Measurements from ENCODE around the gene TMEM132D. TPM values are rescaled to one million over a fixed set of nuclear protein-coding genes. Genes with fewer than 3 reads are reported as not detected.

TMEM132D gene
- total RNA-seq, 1 donor from 2014 or later: 0.20 TPM

DNA sequence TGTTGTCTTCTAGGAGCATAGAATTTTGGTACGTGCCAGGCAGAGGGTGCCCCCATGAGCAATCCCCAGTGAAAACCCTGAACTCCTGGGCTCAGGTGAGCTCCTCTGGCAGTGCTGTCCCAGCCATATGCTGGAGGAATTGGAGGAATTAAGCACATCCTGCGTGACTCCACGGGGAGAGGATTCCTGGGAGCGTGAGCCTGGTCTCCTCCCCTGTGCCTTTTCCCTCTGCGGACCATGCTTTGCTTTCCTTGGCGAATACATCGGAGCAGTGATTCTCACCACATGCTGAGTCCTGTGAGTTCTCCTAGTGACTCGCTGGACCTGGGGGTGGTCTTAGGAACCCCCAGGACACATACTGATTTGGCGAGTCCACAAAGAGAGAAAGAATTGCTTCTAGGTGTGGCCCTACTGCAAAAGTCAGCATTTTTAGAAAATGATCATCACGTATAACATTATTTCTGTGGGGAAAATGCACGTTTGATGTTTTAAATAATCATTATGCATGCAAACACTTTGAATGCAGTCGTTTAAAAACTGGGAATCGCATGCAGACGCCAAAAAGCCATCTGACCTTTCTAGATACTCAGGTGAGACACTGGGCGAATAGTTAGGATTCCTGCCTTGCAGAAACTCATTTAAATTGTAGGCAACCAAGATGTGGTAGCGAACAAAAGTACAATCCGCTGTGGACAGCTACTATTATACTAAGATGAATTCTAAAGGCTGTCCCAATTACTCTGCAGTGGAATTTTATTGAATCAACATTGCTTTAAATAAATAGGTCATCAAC, 370.9 kb downstream of the TMEM132D start:
- no peak for DNase-seq

DNA sequence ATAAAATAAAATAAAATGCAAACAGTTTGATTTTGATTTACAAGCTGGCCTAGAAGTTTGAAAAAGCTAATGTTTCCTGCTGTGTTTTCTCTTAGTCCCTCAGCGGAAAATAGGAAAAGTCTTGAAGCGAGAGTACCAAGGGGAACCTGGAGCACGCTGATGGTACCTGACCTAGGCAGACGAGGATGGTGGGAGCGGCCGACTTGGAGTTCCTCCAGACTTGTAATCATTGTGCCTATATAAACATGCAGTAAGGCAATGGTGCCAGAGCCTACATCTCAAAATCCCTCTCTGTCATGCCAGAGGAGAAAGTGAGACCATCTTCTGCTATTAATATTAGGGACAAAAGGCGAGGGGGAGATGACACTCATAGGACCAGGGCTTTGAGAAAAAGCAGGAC, 371.7 kb downstream of the TMEM132D start:
- DNase-seq: no peak

DNA sequence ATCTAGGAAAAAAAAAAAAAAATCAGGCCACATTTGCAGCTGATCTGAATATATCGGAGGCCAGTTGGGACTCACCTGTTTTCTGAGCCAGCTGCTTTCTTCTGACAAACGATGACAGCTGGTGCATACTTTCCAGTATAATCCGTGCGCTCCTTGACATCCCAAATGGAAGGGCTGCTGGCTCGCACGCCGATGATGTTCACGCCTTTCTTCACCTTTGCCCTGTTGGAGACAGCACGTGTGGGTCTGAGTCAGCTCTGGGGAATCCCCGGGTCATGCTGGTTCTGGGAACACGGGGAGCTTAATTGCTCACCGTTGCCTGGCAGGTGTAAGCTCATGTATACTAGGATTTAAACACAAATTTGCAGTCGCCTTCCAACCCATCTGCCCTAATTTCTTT, 372.8 kb downstream of the TMEM132D start:
- no peak for DNase-seq

DNA sequence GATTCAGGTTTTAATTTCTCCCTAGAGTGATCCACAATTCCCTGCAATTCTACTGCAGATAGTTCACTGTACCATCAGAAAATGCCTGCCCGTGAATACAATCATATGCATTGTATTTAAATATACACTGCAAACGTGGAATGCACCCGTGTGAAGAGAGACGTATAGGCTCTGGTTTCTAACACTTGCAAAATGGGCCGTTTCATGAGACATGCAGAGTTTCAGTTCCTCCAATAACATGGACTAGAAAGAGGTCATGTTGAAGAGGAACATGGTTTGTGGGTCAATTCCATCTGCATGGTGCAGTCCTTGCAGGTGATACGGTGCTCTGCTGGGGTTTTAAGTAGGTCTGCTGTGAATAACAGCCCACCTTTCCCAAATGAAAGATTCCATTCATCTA, 373.3 kb downstream of the TMEM132D start:
- DNase-seq: no peak

DNA sequence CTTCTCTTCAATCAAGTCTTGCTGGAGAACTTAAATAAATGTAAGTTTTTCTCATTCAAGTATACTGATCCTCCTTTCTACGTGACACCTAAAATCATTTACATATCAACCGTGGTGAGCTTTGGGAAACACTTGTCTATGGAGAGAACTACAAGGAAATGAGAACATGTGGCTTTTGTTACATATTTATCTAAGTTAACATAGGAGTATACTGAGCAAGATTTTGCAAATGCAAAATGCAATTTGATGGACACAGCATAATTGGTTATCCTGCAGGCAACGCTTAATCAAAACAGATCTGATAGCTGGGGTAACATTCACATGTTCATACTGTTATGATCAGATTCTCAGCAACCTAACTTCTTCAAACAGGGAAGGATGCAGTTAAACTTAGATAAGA, 376.3 kb downstream of the TMEM132D start:
- DNase-seq: no peak

DNA sequence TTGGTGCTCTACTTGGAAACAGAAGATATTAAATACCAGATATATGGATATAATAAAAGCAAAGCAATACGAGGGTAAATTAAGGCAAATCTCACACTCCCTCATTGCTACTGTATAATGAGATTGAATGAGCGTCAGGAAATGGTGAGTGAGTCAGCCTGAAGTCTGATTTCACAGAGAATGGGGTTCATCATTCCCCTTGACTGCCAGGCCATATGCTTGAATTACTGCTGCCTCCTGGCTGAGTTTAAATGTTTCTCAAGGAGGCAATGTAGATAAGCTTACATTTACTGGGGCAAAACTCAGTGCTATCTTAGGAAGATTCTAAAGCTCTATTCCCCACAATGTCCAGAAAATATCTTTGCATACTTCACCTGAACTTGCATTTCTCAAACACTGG, 380.2 kb downstream of the TMEM132D start:
- no peak for DNase-seq

DNA sequence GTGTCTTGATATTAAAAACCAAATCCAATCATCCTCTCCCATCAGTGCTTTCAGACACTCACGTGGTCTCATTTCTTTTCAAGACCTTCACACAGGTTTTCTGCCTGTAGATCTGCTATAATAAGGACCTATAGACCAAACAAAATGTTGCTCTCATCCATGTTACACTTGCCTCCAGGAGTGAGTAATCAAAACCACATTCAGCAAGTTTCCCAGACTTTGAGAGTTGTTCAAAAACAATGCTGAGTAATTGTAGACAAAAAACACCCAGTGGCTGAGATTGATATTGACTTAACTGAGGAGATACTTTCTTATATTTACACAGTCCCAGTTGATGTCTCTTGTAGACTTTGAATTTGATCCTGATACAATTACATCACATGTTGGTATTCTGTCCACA, 383.1 kb downstream of the TMEM132D start:
- no peak for DNase-seq

DNA sequence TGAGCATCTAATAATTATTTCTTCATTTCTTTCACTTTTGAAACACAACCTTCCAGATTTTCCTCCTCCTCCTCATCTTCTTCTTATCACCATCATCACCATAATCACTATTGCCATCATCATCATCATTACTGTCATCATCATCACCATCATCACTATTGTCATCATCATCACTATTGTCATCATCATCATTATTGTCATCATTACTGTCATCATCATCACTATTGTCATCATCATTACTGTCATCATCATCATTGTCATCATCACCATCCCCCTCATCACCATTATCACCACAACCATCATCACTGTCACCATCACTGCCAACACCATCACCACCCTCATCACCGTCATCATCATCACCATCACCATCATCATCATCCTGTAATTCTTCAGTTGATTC, 400.0 kb downstream of the TMEM132D start:
- no peak for DNase-seq

DNA sequence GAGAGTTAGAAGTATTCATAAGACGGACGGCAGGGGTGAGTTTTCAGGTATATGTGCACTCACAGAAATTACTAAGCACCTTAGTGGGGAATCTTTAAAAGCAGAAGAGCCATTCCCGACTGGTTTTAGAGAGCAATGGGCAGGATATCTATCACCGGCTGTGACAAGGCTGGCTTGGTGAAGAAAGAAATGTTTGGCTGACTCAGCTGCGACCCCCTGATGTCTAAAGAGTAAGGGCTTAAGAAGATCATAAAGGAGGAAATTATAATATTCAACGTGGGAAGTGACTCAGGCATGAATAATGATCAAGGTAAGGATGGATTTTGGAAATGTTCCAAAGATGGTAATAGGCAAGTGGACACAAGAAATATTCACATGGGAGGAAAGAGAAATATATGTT, 407.6 kb downstream of the TMEM132D start:
- no peak for DNase-seq

DNA sequence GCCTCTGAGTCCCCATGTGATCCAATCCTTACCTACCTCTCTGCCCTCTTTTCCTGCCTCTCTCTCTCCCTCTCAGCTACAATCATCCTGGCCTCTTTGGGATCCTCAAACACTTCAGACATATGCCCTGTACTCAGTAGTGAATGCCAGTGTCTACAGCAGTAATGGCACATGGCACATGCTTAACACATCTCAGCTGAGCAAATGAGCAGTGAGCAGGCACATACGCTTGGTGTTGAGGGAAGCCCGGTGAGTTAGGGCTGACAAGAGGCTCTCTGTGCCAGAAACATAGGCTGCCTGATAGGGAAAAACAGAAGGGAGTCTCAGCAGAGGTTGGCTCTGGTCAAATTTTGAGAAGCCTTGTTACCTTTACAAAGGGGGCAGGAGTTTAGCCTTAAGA, 409.1 kb downstream of the TMEM132D start:
- no peak for DNase-seq

DNA sequence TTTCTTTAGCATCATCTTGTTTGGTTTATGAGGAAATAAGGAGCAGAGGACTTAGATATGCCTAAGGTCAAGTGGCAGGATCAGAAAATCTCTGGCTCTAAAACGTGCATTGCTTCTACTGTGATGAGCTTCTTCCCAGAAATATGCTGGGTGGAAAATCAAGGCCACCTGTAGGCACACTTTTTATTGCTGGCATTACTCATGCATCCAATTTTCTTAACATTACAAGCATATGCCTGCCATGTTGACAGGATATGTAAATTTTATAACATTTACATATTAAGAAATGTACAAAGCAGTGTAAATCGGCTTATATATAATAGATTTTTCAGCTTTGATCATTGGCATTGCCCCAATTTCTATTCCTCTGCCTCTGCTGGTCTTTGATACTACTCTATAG, 409.6 kb downstream of the TMEM132D start:
- no peak for DNase-seq

DNA sequence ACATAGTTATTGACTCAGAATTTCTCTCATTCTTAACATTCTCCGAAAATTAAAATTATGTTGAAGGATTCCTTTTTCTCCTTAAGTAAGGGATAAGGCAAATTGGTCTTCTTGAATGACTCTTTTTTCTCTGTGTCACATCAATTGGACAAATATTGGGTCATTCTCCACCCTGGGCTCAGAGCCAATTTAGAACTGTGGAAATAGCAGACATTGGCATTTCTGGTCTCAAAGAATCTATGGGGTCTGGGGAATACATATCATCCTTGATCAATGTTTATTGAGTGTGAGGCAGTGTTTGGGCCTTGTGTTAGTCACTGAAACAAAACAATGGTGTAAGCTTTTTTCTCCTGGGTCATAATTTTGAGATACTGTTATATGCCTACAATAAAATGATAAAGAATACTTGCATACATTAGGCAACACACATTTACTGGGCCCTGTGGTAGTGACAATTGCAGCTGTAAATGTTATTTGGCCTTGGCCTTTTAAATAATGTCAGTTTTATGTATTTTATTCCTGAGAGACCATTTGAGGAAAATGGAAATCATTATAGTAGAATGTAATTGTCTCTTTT, 414.6 kb downstream of the TMEM132D start:
- no peak for DNase-seq

DNA sequence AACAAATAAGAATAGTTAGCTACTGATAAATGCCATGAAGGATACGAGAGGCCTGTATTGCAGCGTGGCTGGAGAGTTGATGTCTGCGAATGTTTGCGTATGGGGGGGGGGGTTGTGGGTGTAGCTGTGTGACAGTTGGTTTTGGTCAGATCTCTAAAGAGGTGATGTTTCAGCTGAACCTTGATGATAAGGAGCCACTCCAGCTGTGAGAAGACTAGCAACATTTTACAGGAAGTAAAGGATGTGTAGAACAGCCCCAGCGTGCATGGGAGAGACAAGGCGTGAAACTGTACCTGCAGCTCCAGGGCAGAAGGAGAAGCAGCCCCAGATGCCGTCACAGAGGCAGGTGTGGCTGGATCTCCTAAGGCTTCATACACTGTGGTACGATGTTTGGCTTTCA, 416.9 kb downstream of the TMEM132D start:
- no peak for DNase-seq

DNA sequence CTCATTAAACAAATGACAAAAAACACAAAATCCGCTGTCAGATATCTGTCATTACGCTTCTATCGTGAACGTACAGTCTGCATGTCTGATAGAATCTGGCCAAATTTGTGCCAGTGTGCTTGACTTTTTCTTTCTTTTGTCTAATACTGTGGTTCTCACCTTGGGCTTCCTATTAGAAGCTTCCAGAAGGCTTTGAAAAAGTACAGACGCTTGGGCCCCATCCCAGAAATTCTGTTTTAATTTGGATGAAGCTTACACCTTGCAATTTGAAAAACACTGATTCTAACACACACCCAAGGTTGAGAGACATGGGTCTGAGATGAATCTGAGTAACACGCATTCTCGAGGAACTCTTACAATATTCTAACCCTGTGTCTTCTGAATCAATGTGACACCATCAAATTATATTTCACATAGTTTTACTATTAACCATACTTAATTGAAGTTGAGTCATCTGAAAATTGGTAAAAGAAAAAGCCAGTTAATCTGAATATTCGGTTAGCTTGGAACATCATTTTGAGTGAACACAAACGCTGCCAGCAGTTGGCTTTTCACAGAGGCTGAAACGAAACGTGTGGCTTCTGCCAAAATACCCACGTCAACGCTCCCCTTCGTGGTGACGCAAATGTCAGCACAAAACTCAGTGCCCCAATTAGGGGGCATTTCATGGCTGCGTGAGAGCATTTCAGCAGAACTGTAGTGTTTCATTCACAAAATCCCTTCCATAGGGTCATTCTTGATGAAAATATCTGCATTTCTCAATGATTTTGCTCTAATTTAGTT, 420.5 kb downstream of the TMEM132D start:
- no peak for DNase-seq

DNA sequence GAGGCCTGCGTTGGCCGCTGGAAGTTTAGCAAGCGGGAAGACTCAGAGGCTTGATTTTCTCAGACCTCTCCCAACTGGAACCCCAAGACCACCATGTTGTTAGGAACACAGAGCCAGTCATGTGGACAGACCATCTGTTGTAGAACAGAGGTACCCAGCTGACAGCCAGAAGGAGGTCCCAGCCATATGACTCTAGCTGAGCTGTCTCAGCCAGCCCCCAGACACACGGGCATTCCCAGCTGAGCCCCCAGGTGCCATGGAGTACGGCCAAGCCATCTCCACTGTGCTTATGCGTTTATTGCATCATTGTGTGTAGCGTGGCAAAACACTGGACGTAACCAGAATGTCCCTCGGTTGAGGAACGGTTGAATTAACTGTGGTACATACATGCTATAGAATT, 421.9 kb downstream of the TMEM132D start:
- DNase-seq: no peak

DNA sequence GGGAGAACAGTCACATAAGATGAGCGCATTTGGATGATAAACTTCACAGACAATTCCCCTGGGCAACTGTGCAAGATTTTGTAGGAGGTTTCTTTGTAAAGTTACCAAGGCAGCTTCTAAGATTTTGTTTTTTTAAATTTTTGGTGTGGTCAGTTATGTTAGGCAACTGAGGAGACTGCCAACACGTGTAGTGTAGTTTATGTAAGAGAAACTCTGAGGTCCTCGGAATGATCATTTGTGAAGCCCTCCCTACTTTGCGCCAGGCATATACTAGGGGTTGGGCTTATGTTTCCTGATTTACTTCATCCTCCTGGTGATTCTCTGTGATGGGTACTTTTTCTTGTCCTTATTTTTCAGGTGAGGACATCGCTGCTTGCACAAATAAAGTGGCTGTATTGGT, 433.6 kb downstream of the TMEM132D start:
- no peak for DNase-seq

DNA sequence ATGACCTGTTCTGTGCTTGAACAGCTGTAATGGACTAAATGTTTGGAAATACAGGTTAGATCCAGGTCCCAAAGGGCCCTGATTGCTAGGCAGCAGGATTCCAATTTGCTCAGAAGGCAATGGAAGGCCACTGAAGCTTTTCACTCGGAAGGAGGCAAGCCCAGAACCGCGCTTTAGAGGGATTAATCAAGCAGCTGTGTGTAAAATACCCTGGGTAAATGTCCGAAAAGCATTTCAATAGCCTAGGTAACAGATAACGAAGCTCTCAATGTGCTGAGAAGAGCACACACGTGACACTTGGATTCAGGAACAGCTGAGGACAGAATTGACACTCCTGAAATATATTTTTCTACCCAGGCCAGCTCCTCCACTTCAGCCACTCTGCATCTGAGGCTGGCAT, 436.1 kb downstream of the TMEM132D start:
- no peak for DNase-seq

DNA sequence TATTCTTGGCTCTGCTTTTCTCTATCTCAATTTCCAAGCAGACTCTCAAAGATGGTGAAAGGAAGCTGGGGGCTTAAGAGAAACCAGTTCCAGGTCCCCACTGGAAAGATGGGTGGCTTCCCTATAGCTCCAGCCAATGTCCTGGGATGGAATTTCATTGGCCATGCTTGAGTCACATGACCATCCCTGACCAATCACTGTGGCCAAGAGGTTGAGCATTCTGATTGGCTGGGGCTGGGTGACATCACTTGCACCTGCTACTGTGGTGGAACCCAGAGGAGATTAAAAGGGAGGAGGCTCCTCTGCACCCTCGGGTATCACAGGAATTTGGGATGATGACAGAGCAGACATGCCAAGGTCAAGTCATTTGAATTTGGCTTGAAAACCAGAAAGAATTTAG, 436.5 kb downstream of the TMEM132D start:
- no peak for DNase-seq

DNA sequence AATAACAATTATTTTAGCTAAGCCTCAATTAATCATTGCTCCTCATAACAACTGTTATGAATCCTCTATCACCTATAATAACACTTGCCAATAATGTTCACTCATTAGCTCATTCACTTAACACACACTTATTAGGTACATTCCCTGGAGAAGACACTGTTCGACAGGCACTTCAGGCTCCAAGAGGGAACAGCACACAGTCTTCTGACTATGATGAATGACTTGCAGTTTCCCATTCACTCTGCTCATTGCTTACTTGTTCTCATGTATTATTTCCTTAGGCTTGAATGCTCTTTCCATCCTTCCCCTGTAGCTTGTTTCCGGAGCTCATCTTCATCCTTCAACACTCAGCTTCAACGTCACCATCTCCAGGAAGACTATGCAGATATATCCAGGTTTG, 437.3 kb downstream of the TMEM132D start:
- no peak for DNase-seq

DNA sequence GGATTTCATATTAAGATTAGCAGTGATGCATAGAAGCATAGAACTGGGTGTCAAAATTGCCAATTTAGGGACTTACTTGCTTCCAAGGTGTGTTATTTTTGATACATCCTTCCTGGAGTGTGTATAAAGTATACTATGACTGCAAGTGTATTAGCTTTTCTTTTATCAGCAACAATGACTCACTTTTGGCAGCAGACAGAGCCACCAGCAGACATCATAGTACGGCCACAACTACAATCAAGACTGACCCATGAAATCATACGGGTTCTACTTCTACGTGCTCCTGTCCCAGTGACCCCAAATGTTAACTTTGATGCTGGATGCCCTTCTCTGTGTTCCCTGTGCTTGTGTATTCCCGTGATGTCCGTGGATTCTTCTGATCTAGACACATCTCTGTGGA, 443.9 kb downstream of the TMEM132D start:
- no peak for DNase-seq

DNA sequence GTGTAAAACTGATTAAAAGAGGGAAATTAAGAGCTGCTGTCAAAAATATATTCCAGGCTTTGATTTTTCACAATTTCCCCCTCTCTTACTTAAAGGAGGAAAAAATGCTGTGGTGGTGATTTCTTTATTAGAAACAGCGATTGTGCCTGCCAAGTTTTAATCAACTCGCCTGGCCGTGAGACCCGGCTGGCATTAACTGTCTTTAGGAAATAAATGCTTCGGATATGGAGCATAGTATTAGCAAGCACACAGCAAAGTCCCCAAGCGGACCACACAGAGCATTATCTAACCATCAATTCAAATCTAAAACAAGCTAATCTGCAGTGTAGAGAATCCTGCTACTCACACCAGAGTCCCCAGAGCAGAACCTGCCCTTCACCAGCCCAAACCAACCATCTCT, 457.1 kb downstream of the TMEM132D start:
- no peak for DNase-seq

DNA sequence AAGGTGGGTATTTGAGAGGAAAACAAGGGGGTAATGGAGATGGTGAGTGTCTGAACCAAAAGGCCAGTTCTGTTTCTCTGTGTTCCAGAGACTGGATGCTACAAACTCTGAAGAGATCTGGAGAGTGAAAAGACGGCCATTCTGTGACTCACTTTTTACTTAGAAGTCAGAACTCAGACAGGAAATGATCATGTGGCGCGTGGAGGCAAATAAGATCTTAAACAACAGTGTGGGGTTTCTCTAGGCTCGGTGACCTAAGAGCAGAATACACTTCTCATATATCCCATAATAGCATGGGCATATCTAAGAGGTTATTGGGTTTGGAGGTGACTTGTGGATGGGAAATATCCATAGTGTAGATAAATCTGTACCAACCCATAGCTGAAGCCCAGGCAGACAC, 463.5 kb downstream of the TMEM132D start:
- no peak for DNase-seq

DNA sequence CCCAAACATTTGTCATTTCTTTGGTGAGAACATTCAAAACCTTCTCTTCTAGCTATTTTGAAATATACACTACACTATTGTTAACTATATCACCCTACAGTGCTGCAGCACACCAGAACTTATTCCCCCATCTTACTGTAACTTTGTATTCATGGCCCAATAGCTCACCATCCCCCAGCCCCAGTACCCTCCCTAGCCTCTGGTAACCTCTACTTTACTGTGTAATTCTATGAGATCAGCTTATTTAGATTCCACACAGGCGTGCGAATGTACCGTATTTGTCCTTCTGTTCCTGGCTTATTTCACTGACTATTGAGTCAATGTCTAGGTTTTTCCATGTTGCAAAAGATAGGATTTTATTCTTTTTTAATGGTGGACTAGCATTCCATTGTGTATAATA, 469.0 kb downstream of the TMEM132D start:
- DNase-seq: no peak

Data from skin of body (tissue), 2 donors.